Nephron progenitor cell (in vitro differentiated cells): Measurements from ENCODE around the gene SKIC3.

Experiments
- DNase-seq: peaks from one replicate; pipeline ENCODE4 v3.0.0; 2021
- H3K27ac Mint-ChIP-seq: 2 replicates; pipeline ENCODE4 v1.8.0; 2021; ENCODE audit warnings: mild to moderate bottlenecking, moderate library complexity, mixed read lengths
- H3K27me3 Mint-ChIP-seq: 2 replicates; pipeline ENCODE4 v1.8.0; 2021; ENCODE audit warnings: mild to moderate bottlenecking, low read depth, mixed read lengths; ENCODE audit not compliant: poor library complexity
- H3K36me3 Mint-ChIP-seq: 2 replicates; pipeline ENCODE4 v1.8.0; 2021; ENCODE audit warnings: low read depth, mixed read lengths
- H3K4me1 Mint-ChIP-seq: 2 replicates; pipeline ENCODE4 v1.8.0; 2021; ENCODE audit warnings: mixed read lengths
- H3K4me3 Mint-ChIP-seq: 2 replicates; pipeline ENCODE4 v1.8.0; 2021; ENCODE audit warnings: mild to moderate bottlenecking, moderate library complexity, mixed read lengths
- H3K9me3 Mint-ChIP-seq: 2 replicates; pipeline ENCODE4 v1.8.0; 2021; ENCODE audit warnings: mild to moderate bottlenecking, moderate library complexity, mixed read lengths
- CTCF ChIP-seq: fragments of 200-600 bp; sonication (generic); IDR thresholded peaks from 2 replicates; pipeline ENCODE4 v1.5.0; 2021; ENCODE audit warnings: antibody characterized with exemption

The SKIC3 gene

GRCh38 chr5:95590880-95591279 is 36.1 kb upstream of the SKIC3 start:
- Mint-ChIP-seq H3K36me3 (peaks cover 23% of the 10 kb centered on the region), H3K27ac (no peak overlapping the region), H3K4me1 (peaks cover 4% of the 10 kb centered on the region), H3K9me3 (no peaks in the 10 kb centered on the region), H3K27me3 (no peaks in the 10 kb centered on the region), H3K4me3 (no peak overlapping the region)
- TF ChIP-seq CTCF, result no peak
- DNase-seq, result no peak

GRCh38 chr5:95583992-95584391 is 29.2 kb upstream of the SKIC3 start:
- Mint-ChIP-seq H3K4me3 (no peak overlapping the region), H3K4me1 (no peaks in the 10 kb centered on the region), H3K9me3 (no peaks in the 10 kb centered on the region), H3K36me3 (peaks cover 33% of the 10 kb centered on the region), H3K27ac (no peak overlapping the region), H3K27me3 (no peaks in the 10 kb centered on the region)
- no peak for DNase-seq
- no peak for TF ChIP-seq CTCF

- Mint-ChIP-seq H3K4me1 (no peaks in the 10 kb centered on the region), H3K27me3 (no peaks in the 10 kb centered on the region), H3K4me3 (no peak overlapping the region), H3K36me3 (peaks cover 43% of the 10 kb centered on the region), H3K9me3 (no peaks in the 10 kb centered on the region), H3K27ac (no peak overlapping the region)
- no peak for TF ChIP-seq CTCF
- no peak for DNase-seq
Observed at GRCh38 chr5:95581576-95581975, 26.8 kb upstream of the SKIC3 start.

- H3K4me3 Mint-ChIP-seq, result no peak overlapping the region
Observed at GRCh38 chr5:95572016-95572415, 17.2 kb upstream of the SKIC3 start.

GRCh38 chr5:95565280-95565920 is 10.6 kb upstream of the SKIC3 start:
- TF ChIP-seq CTCF, result no peak
- DNase-seq, result no peak
- Mint-ChIP-seq H3K4me1 (no peaks in the 10 kb centered on the region), H3K27me3 (peaks cover 2% of the 10 kb centered on the region), H3K4me3 (no peak overlapping the region), H3K27ac (peak overlapping the region; percentile 69), H3K9me3 (no peaks in the 10 kb centered on the region), H3K36me3 (peaks cover 14% of the 10 kb centered on the region)

More at GRCh38 chr5:95572016-95572415, 17.2 kb upstream of the SKIC3 start:
- H3K4me1 Mint-ChIP-seq, result no peaks in the 10 kb centered on the region
- no peak overlapping the region for H3K27ac Mint-ChIP-seq
- TF ChIP-seq CTCF, result no peak
- no peaks in the 10 kb centered on the region for H3K27me3 Mint-ChIP-seq
- peaks cover 54% of the 10 kb centered on the region for H3K36me3 Mint-ChIP-seq
- H3K9me3 Mint-ChIP-seq, result peaks cover 16% of the 10 kb centered on the region
- DNase-seq, result no peak

GRCh38 chr5:95564450-95564849 is 9.7 kb upstream of the SKIC3 start:
- H3K36me3 Mint-ChIP-seq, result peaks cover 14% of the 10 kb centered on the region
- peaks cover 2% of the 10 kb centered on the region for H3K27me3 Mint-ChIP-seq
- H3K27ac Mint-ChIP-seq, result no peak overlapping the region
- no peaks in the 10 kb centered on the region for H3K9me3 Mint-ChIP-seq
- H3K4me1 Mint-ChIP-seq, result no peaks in the 10 kb centered on the region
- no peak overlapping the region for H3K4me3 Mint-ChIP-seq
- TF ChIP-seq CTCF, result no peak
- DNase-seq, result no peak
